SK-N-SH treated with all-trans-retinoic acid at 6 μM for 48 hours (cell line): Measurements from ENCODE around the gene DHRS1.

Experiments used
- ARNTL ChIP-seq: fragments of 450-650 bp; formaldehyde crosslinking; IDR thresholded peaks from 2 replicates; pipeline ENCODE4 v1.5.0; 2020; ENCODE audit warnings: low read depth, mild to moderate bottlenecking, moderate library complexity, borderline replicate concordance
- CREB5 ChIP-seq: fragments of 250-450 bp; sonication (Bioruptor Pico); IDR thresholded peaks from 2 replicates; pipeline ENCODE4 v1.5.1; 2020; ENCODE audit warnings: low read depth, mild to moderate bottlenecking, moderate library complexity
- PATZ1 ChIP-seq: fragments of 250-450 bp; sonication (Bioruptor Pico); IDR thresholded peaks from 2 replicates; pipeline ENCODE4 v1.8.0; 2020; ENCODE audit warnings: mild to moderate bottlenecking, moderate library complexity, borderline replicate concordance
- TSHZ2 ChIP-seq: fragments of 250-450 bp; sonication (Bioruptor Pico); IDR thresholded peaks from 2 replicates; pipeline ENCODE4 v1.5.0; 2020; ENCODE audit warnings: mild to moderate bottlenecking, moderate library complexity
- TF ChIP-seq, protein P1 (sequence below): fragments of 250-450 bp; sonication (Bioruptor Pico); IDR thresholded peaks from 2 replicates; pipeline ENCODE4 v1.8.0; 2021; ENCODE audit warnings: low read depth, mild to moderate bottlenecking, moderate library complexity, borderline replicate concordance
- TF ChIP-seq, protein P2 (sequence below): fragments of 250-450 bp; sonication (Bioruptor Pico); IDR thresholded peaks from 2 replicates; pipeline ENCODE4 v1.5.1; 2021; ENCODE audit warnings: mild to moderate bottlenecking, moderate library complexity

GRCh38 chr14:24324024-24324423 is 24.4 kb upstream of the DHRS1 start:
- TF ChIP-seq CREB5 (no peak), PATZ1 (no peak), ARNTL (CRISPR knock-in tag) (no peak), TSHZ2 (CRISPR knock-in tag) (no peak)
- TF ChIP-seq, protein P1, sequence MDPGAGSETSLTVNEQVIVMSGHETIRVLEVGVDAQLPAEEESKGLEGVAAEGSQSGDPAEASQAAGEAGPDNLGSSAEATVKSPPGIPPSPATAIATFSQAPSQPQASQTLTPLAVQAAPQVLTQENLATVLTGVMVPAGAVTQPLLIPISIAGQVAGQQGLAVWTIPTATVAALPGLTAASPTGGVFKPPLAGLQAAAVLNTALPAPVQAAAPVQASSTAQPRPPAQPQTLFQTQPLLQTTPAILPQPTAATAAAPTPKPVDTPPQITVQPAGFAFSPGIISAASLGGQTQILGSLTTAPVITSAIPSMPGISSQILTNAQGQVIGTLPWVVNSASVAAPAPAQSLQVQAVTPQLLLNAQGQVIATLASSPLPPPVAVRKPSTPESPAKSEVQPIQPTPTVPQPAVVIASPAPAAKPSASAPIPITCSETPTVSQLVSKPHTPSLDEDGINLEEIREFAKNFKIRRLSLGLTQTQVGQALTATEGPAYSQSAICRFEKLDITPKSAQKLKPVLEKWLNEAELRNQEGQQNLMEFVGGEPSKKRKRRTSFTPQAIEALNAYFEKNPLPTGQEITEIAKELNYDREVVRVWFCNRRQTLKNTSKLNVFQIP (CRISPR knock-in tag) = no peak
- TF ChIP-seq, protein P2, sequence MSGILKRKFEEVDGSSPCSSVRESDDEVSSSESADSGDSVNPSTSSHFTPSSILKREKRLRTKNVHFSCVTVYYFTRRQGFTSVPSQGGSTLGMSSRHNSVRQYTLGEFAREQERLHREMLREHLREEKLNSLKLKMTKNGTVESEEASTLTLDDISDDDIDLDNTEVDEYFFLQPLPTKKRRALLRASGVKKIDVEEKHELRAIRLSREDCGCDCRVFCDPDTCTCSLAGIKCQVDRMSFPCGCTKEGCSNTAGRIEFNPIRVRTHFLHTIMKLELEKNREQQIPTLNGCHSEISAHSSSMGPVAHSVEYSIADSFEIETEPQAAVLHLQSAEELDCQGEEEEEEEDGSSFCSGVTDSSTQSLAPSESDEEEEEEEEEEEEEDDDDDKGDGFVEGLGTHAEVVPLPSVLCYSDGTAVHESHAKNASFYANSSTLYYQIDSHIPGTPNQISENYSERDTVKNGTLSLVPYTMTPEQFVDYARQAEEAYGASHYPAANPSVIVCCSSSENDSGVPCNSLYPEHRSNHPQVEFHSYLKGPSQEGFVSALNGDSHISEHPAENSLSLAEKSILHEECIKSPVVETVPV = no peak
